Heart left ventricle (tissue), 16 donors: ENCODE results near the gene CD151. TPM values are rescaled to one million over a fixed set of nuclear protein-coding genes. Genes with fewer than 3 reads are reported as not detected.

Experiments used
- ATAC-seq, 4 donors: fragments of 200-7000 bp; cut with Tn5 transposase; one replicate each; pipeline ENCODE4 v1.9.1; 2020 to 2022; ENCODE audit warnings: moderate library complexity in 4 of 4, mild to moderate bottlenecking in 3 of 4, moderate number of reproducible peaks in 1 of 4
- DNase-seq, 5 donors: peaks; one replicate each; pipeline ENCODE4 v3.0.0-alpha.2; 2020
- H3K27ac ChIP-seq, 12 donors: fragments of 200-600 bp; sonication (generic) in 4 of 12; one replicate each; pipeline versions ENCODE4 v1.5.0 to v1.8.0; 2016 to 2022; ENCODE audit warnings: mild to moderate bottlenecking in 2 of 12
- H3K27me3 ChIP-seq, 9 donors: fragments of 200-600 bp; sonication (generic) in 2 of 9; one replicate each; pipeline versions ENCODE4 v1.5.1 to v1.8.0; 2016 to 2022; ENCODE audit warnings: mild to moderate bottlenecking in 3 of 9
- H3K36me3 ChIP-seq, 9 donors: fragments of 200-600 bp; sonication (generic) in 2 of 9; one replicate each; pipeline versions ENCODE4 v1.5.0 to v1.8.0; 2018 to 2022; ENCODE audit warnings: mild to moderate bottlenecking in 2 of 9
- H3K4me1 ChIP-seq, 12 donors: fragments of 200-600 bp; sonication (generic) in 4 of 12; one replicate each; pipeline versions ENCODE4 v1.5.0 to v1.8.0; 2016 to 2022; ENCODE audit warnings: mild to moderate bottlenecking in 3 of 12
- H3K4me3 ChIP-seq, 12 donors: fragments of 200-600 bp; sonication (generic) in 4 of 12; one replicate each; pipeline versions ENCODE4 v1.5.0 to v1.8.0; 2017 to 2022; ENCODE audit warnings: mild to moderate bottlenecking in 9 of 12, moderate library complexity in 4 of 12
- H3K9me3 ChIP-seq, 12 donors: fragments of 200-600 bp; sonication (generic) in 4 of 12; one replicate each; pipeline versions ENCODE4 v1.5.0 to v1.8.0; 2016 to 2022; ENCODE audit warnings: mild to moderate bottlenecking in 1 of 12
- CTCF ChIP-seq, 12 donors: fragments of 200-600 bp; sonication (generic) in 4 of 12; IDR thresholded peaks; one replicate each; pipeline versions ENCODE4 v1.5.0 to v1.8.0; 2018 to 2022; ENCODE audit warnings: antibody characterized with exemption in 12 of 12, mild to moderate bottlenecking in 5 of 12
- POLR2A ChIP-seq, 2 donors: fragments of 450-650 bp; IDR thresholded peaks; one replicate each; pipeline ENCODE4 v1.6.1; 2017; ENCODE audit warnings: antibody characterized with exemption in 2 of 2, mild to moderate bottlenecking in 2 of 2, moderate library complexity in 2 of 2
- WGBS, 4 donors: extraction: QIAGEN DNeasy Blood & Tissue Kit in 2 of 4; methylation state at CpG; one replicate each; pipeline versions ENCODE4 v1.1.5 to v1.1.7; 2013 to 2018; 5-methylcytosine and 5-hydroxymethylcytosine counted together
- intact Hi-C, 10 donors: fragments of 100-400 bp; cut with DNase I; formaldehyde crosslinking; loops; one replicate each; pipeline versions ENCODE4 v1.11.1 to v1.14.2; 2022
- polyA plus RNA-seq, 2 donors: library from polyadenylated mRNA; stranded (reverse); fragments of 200-250 nt; gene quantifications; one replicate each; pipeline ENCODE4 v1.2.3, GENCODE V29; 2013
- total RNA-seq, 9 donors: library from RNA; depleted of rRNA in 2 of 9; stranded (reverse); fragments of >200 nt in 2 of 9; fragmentation: NEBNext Ultra II Directional in 3 of 9; extraction: Animal tissue kit (Norgen Biotek cat#: 25700) in 3 of 9; gene quantifications; one replicate each; pipeline versions ENCODE4 v1.1.0 to v1.2.4, GENCODE V29; 2016 to 2023
- donor health status: ischemic (EF 13 %, LVEDD 7.1; RV severe dilation, severe dysfunction).
- donor health status: healthy with polysubstance abuse.
- donor health status: DM: no; HTN: yes; CAD: no.
- donor health status: DM: no; HTN: no; CAD: no.
- donor health status: ischemic (EF 25% LVEDD 6.9; RV normal size, moderate dysfunction).
- donor health status: ischemic (EF 25% LVEDD 5.7; RV mildly dilated, moderate dysfunction).
- donor health status: healthy.
- donor health status: DM: yes; HTN: yes; CAD: no.
- donor health status: ischemic (EF 35%, LVEDD 5.7; RV mildly dilated, moderate dysfunction).
- donor health status: nonischemic (EF 11% LVEDD 7.7; RV severe dilation, severe dysfunction).
- donor health status: DM: yes; HTN: yes; CAD: no.
- donor health status: PGD.
- donor health status: ischemic (EF 29% LVEDD 5.4; RV normal size, mild dysfunction).
- donor health status: nonischemic (EF 23%, LVEDD 6.1; RV moderate dilation, normal function).

CD151 gene
- total and polyA plus RNA-seq, 11 donors, result 323 to 817 (median 477) TPM

GRCh38 chr11:866481-866880, 33.7 kb downstream of the CD151 start:
- intact Hi-C loops, result no loop called here
- TF ChIP-seq POLR2A (IDR thresholded peaks at IDR 0.05) (no peak), CTCF (IDR thresholded peaks at IDR 0.05) (no peak)
- H3K27me3 ChIP-seq, result no peaks in the 10 kb centered on the region
- ATAC-seq (no peak), DNase-seq (peak in 1 of 5 donors; percentile 23)
- peaks cover 0 to 9% (median 0%) of the 10 kb centered on the region in 12 donors for H3K4me1 ChIP-seq
- H3K27ac ChIP-seq, result no peak overlapping the region
- 88 to 91% (median 90%) methylated on average over 7 to 14 of the region's 14 CpGs for WGBS, 4 donors
- H3K4me3 ChIP-seq, result no peak overlapping the region
- H3K9me3 ChIP-seq, result no peaks in the 10 kb centered on the region
- H3K36me3 ChIP-seq, result peaks cover 0 to 56% (median 39%) of the 10 kb centered on the region in 9 donors

GRCh38 chr11:867856-868358, 35.2 kb downstream of the CD151 start:
- 85 to 92% (median 88%) methylated on average over 8 of the region's 8 CpGs for WGBS, 4 donors
- intact Hi-C loops, result no loop called here
- Histone ChIP-seq H3K36me3 (peaks cover 0 to 52% (median 31%) of the 10 kb centered on the region in 9 donors), H3K27me3 (no peaks in the 10 kb centered on the region), H3K4me1 (no peaks in the 10 kb centered on the region), H3K9me3 (no peaks in the 10 kb centered on the region), H3K4me3 (no peak overlapping the region), H3K27ac (no peak overlapping the region)
- ATAC-seq (no peak), DNase-seq (no peak)
- TF ChIP-seq CTCF (IDR thresholded peaks at IDR 0.05) (no peak), POLR2A (IDR thresholded peaks at IDR 0.05) (no peak)

DNA sequence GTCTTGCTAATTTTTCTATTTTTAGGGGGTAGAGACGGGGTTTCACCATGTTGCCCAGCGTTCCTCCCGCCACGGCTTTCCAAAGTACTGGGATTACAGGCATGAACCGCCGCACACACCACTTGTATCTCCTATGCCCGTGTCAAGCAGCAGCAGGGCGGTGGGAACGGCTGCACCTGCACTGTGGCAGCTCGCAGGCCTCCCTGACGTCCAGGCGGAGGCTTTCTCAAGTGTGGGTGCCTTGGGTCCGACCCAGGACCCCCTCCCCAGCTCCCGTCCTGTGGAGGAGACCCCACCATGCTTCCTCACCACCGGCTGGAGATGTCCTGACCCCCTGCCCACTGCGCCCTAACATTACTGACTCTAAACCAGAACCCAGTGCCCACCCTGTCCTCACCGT, 35.6 kb downstream of the CD151 start:
- Histone ChIP-seq H3K4me1 (no peaks in the 10 kb centered on the region), H3K36me3 (peaks cover 0 to 49% (median 27%) of the 10 kb centered on the region in 9 donors), H3K9me3 (no peaks in the 10 kb centered on the region), H3K4me3 (no peak overlapping the region), H3K27me3 (no peaks in the 10 kb centered on the region), H3K27ac (no peak overlapping the region)
- WGBS, 4 donors, result 86 to 90% (median 88%) methylated on average over 13 to 17 of the region's 17 CpGs
- TF ChIP-seq CTCF (IDR thresholded peaks at IDR 0.05), result no peak
- no peak for TF ChIP-seq POLR2A (IDR thresholded peaks at IDR 0.05)
- peak in 1 of 5 donors; percentile 22 for DNase-seq
- ATAC-seq, result no peak
- intact Hi-C loops, result no loop called here

GRCh38 chr11:868802-869201, 36.0 kb downstream of the CD151 start:
- H3K4me3 ChIP-seq, result no peak overlapping the region
- peaks cover 0 to 45% (median 25%) of the 10 kb centered on the region in 9 donors for H3K36me3 ChIP-seq
- H3K27me3 ChIP-seq, result no peaks in the 10 kb centered on the region
- H3K4me1 ChIP-seq, result no peaks in the 10 kb centered on the region
- no peak for TF ChIP-seq POLR2A (IDR thresholded peaks at IDR 0.05)
- TF ChIP-seq CTCF (IDR thresholded peaks at IDR 0.05), result no peak
- DNase-seq (no peak), ATAC-seq (no peak)
- intact Hi-C loops, result no loop called here
- 84 to 86% (median 84%) methylated on average over 6 to 12 of the region's 12 CpGs for WGBS, 4 donors
- no peak overlapping the region for H3K27ac ChIP-seq
- no peaks in the 10 kb centered on the region for H3K9me3 ChIP-seq
